ENCODE data around the gene NAT16. TPM values are rescaled to one million over a fixed set of nuclear protein-coding genes. Genes with fewer than 3 reads are reported as not detected.

Gene NAT16
- total and polyA plus RNA-seq, 4 donors, result 0.01 TPM; not detected in 3

DNA sequence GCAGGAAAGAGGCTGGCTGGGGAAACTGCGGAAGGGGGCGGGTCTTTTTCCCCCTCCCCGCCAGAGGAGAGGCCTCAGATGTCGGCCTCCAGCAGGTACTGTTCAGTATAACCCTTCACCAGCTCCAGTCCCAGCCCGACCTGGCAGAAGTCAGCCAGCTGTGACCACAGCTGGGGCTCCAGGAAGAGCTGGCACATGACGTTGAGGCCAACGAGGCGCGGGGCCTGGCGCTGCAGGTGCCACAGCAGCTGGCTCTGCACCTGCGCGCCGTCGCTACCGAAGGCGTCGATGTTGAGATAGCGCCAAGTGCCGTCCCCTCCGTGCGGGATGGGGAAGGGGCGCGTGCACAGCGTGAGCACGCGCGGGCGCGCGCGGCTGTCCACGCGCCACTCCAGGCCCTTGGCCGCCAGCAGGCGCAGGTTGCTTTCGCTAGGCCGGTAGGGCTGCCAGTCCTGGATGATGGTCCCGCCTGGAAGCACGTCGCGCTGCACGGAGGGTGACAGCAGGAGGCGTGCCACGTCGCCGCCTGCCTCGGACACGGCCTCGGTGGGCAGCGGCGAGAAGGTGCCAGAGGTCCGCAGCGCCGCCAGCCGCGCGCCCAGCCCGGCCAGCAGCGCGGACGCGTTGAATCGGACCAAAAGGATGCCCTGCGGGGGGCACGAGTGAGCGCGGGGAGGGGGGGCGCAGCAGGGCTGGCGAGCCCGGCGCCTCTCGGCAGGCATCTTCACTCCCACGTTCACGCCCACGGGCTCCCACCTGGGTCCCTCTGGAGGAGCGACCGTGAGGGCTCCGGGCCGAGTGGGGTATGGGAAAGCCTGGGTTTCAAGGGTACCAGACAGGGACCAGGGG is 7.9 kb downstream of the NAT16 start:
- peaks cover 0 to 18% (median 4%) of the 10 kb centered on the region in 5 donors for H3K4me1 ChIP-seq (ENCODE audit: control insufficient read depth in 5 of 5, insufficient read depth in 5 of 5, low read length in 5 of 5)
- H3K9me3 ChIP-seq (ENCODE audit: control insufficient read depth in 4 of 4, insufficient read depth in 3 of 4, low read length in 3 of 4), result peaks cover 0 to 17% (median 0%) of the 10 kb centered on the region in 4 donors
- 2 to 3% methylated on average over 71 to 79 of the region's 79 CpGs for WGBS, 2 donors
- TF ChIP-seq, protein P1, sequence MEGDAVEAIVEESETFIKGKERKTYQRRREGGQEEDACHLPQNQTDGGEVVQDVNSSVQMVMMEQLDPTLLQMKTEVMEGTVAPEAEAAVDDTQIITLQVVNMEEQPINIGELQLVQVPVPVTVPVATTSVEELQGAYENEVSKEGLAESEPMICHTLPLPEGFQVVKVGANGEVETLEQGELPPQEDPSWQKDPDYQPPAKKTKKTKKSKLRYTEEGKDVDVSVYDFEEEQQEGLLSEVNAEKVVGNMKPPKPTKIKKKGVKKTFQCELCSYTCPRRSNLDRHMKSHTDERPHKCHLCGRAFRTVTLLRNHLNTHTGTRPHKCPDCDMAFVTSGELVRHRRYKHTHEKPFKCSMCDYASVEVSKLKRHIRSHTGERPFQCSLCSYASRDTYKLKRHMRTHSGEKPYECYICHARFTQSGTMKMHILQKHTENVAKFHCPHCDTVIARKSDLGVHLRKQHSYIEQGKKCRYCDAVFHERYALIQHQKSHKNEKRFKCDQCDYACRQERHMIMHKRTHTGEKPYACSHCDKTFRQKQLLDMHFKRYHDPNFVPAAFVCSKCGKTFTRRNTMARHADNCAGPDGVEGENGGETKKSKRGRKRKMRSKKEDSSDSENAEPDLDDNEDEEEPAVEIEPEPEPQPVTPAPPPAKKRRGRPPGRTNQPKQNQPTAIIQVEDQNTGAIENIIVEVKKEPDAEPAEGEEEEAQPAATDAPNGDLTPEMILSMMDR (IDR thresholded peaks at IDR 0.05; ENCODE audit: control extremely low read depth, extremely low read depth), result no peak
- H3K4me3 ChIP-seq, result no peak overlapping the region
- DNase-seq, result no peak
- ATAC-seq (ENCODE audit: insufficient read depth, low FRiP score), result no peak
- no peak overlapping the region for H3K9ac ChIP-seq (ENCODE audit: insufficient read depth in 1 of 2, low read length in 2 of 2)
- peaks cover 26 to 93% (median 89%) of the 10 kb centered on the region in 3 donors for H3K27me3 ChIP-seq (ENCODE audit: control insufficient read depth in 3 of 3, insufficient read depth in 3 of 3, low read length in 2 of 3)
- H3K36me3 ChIP-seq (ENCODE audit: control insufficient read depth in 4 of 4, insufficient read depth in 4 of 4, low read length in 4 of 4), result no peaks in the 10 kb centered on the region
- H3K27ac ChIP-seq (ENCODE audit: low read depth in 1 of 2, low read length in 1 of 2), result no peak overlapping the region

DNA sequence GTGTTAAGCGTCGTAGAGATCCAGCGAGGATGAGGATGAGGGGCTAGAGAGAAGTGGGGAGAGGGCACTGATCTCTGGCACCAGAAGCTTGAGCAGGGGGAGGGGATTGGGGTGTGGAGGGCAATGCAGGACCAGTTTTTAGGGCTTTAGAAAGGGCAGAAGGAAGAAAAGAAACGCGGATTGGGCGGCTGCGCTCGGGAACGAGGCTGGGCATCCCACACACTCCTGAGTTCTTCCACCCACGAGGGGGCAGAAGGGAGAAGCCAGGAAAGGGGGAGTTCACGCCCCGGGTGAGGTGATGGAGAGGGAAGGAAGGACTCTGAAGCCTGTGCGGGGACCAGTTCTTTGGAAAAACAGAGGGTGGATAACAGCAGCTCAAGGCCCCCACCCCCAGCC is 8.7 kb downstream of the NAT16 start:
- WGBS, 2 donors, result 1 to 2% methylated on average over 13 of the region's 13 CpGs
- TF ChIP-seq, protein P1 (IDR thresholded peaks at IDR 0.05; ENCODE audit: control extremely low read depth, extremely low read depth), result no peak
- no peak for ATAC-seq (ENCODE audit: insufficient read depth, low FRiP score)
- H3K9me3 ChIP-seq (ENCODE audit: control insufficient read depth in 4 of 4, insufficient read depth in 3 of 4, low read length in 3 of 4), result peaks cover 0 to 17% (median 0%) of the 10 kb centered on the region in 4 donors
- H3K36me3 ChIP-seq (ENCODE audit: control insufficient read depth in 4 of 4, insufficient read depth in 4 of 4, low read length in 4 of 4), result no peaks in the 10 kb centered on the region
- H3K9ac ChIP-seq (ENCODE audit: insufficient read depth in 1 of 2, low read length in 2 of 2), result no peak overlapping the region
- peaks cover 0 to 18% (median 4%) of the 10 kb centered on the region in 5 donors for H3K4me1 ChIP-seq (ENCODE audit: control insufficient read depth in 5 of 5, insufficient read depth in 5 of 5, low read length in 5 of 5)
- H3K4me3 ChIP-seq, result no peak overlapping the region
- H3K27me3 ChIP-seq (ENCODE audit: control insufficient read depth in 3 of 3, insufficient read depth in 3 of 3, low read length in 2 of 3), result peaks cover 24 to 92% (median 87%) of the 10 kb centered on the region in 3 donors
- H3K27ac ChIP-seq (ENCODE audit: low read depth in 1 of 2, low read length in 1 of 2), result no peak overlapping the region
- no peak for DNase-seq

DNA sequence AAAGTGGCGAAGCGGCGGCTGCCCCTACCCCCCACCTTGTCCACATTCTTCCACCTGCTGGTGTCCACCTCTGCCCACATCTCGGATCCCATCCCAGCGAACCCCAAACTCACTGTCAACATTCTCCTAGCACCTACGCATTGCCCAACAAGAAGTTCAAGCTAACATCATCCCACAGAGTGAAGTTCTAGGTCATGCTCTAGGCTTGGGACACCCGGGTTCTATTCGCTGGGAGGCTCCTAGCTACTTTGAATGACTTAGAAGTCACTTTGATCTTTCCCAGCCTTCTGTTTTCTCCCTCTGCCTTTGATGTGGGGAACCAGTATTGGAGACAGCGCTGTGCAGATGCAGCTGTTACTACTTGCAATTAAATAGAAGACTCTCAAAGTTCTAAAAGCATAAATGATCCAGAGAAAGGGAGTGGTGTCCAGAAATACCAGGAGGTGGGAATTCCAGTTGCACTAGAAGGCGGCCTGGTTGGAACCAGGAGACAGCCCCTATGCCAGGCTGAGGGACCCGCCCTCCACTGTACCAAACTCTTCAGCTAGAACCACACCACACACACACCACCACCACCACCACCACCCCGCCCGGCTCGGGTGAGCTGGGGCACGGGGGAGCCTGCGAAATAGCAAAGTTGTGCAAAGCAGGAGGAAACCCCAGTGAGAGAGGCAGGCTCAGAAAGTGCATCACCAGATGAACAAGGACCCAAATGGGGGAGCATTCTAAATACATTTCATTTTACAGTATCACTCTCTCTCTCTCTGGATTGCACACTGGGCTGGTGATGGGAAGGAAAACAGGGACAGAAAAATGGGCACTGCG is 9.3 kb downstream of the NAT16 start:
- H3K4me1 ChIP-seq (ENCODE audit: control insufficient read depth in 5 of 5, insufficient read depth in 5 of 5, low read length in 5 of 5), result peaks cover 0 to 19% (median 4%) of the 10 kb centered on the region in 5 donors
- no peak for ATAC-seq (ENCODE audit: insufficient read depth, low FRiP score)
- H3K27ac ChIP-seq (ENCODE audit: low read depth in 1 of 2, low read length in 1 of 2), result no peak overlapping the region
- H3K27me3 ChIP-seq (ENCODE audit: control insufficient read depth in 3 of 3, insufficient read depth in 3 of 3, low read length in 2 of 3), result peaks cover 19 to 91% (median 85%) of the 10 kb centered on the region in 3 donors
- no peak for DNase-seq
- H3K9ac ChIP-seq (ENCODE audit: insufficient read depth in 1 of 2, low read length in 2 of 2), result no peak overlapping the region
- TF ChIP-seq, protein P1 (IDR thresholded peaks at IDR 0.05; ENCODE audit: control extremely low read depth, extremely low read depth), result no peak
- WGBS, 2 donors, result 5 to 6% methylated on average over 17 of the region's 17 CpGs
- no peak overlapping the region for H3K4me3 ChIP-seq
- peaks cover 0 to 17% (median 0%) of the 10 kb centered on the region in 4 donors for H3K9me3 ChIP-seq (ENCODE audit: control insufficient read depth in 4 of 4, insufficient read depth in 3 of 4, low read length in 3 of 4)
- H3K36me3 ChIP-seq (ENCODE audit: control insufficient read depth in 4 of 4, insufficient read depth in 4 of 4, low read length in 4 of 4), result no peaks in the 10 kb centered on the region
